IMR-90 (cell line): ENCODE results near the gene ZNF497. TPM values are rescaled to one million over a fixed set of nuclear protein-coding genes. Genes with fewer than 3 reads are reported as not detected.
"Not testable (repeated sequence)": the region's sequence is repeated elsewhere in the genome, so short reads cannot be mapped to it uniquely, and the experiment has no call there.

ENCODE experiments used
- ATAC-seq: fragments of 200-7000 bp; cut with Tn5 transposase; 2 replicates; pipeline ENCODE4 v1.9.1; 2020; ENCODE audit warnings: low read depth, mild to moderate bottlenecking, moderate library complexity
- BruUV-seq: library from RNA; stranded (reverse); fragments of 400-500 nt; replicated peaks from 2 replicates; lab custom pipeline; 2021; lab: Mats Ljungman, UMichigan
- CTCF ChIA-PET: fragments of 300-600 bp; formaldehyde crosslinking; extraction: SDS; loops from one replicate; lab custom pipeline; 2021; ENCODE audit warnings: antibody characterized with exemption; lab: Yijun Ruan, JAX
- POLR2A ChIA-PET: fragments of 300-600 bp; sonication (Branson Sonifier 250); formaldehyde crosslinking; loops from one replicate; lab custom pipeline; 2022; ENCODE audit warnings: antibody characterized with exemption; ENCODE audit not compliant: unreplicated experiment; lab: Charles Lee
- DNase-seq: peaks from one replicate; pipeline ENCODE4 v3.0.0; 2013
- H2AFZ ChIP-seq: replicated peaks from 2 replicates; pipeline ENCODE3; 2013; ENCODE audit warnings: low read length, mild to moderate bottlenecking; ENCODE audit not compliant: poor library complexity
- H2AK5ac ChIP-seq: 2 replicates; pipeline ENCODE4 v1.6.1; 2013; ENCODE audit warnings: low read depth, low read length, inconsistent platforms
- H2AK9ac ChIP-seq: replicated peaks from 2 replicates; pipeline ENCODE3; 2013; ENCODE audit warnings: mild to moderate bottlenecking, low read depth, low read length, moderate library complexity; ENCODE audit not compliant: poor library complexity
- H2BK120ac ChIP-seq: 2 replicates; pipeline ENCODE4 v1.6.1; 2013; ENCODE audit warnings: low read depth, low read length, inconsistent platforms
- H2BK15ac ChIP-seq: 3 replicates; pipeline ENCODE4 v1.6.1; 2013; ENCODE audit warnings: low read depth, low read length, inconsistent platforms
- H2BK20ac ChIP-seq: 2 replicates; pipeline ENCODE4 v1.6.1; 2013; ENCODE audit warnings: low read depth, mild to moderate bottlenecking, inconsistent platforms, low read length, moderate library complexity
- H2BK5ac ChIP-seq: 2 replicates; pipeline ENCODE4 v1.6.1; 2013; ENCODE audit warnings: mild to moderate bottlenecking, low read depth, low read length, inconsistent platforms; ENCODE audit not compliant: poor library complexity, severe bottlenecking
- H3K14ac ChIP-seq: replicated peaks from 2 replicates; pipeline ENCODE4 v1.6.1; 2013; ENCODE audit warnings: low read depth, low read length, inconsistent platforms
- H3K18ac ChIP-seq: 2 replicates; pipeline ENCODE4 v1.6.1; 2013; ENCODE audit warnings: low read depth, low read length, control low read depth
- H3K23ac ChIP-seq: 2 replicates; pipeline ENCODE4 v1.6.1; 2013; ENCODE audit warnings: low read depth, low read length, inconsistent platforms
- H3K27ac ChIP-seq: 2 replicates; pipeline ENCODE4 v1.5.1; 2013; ENCODE audit warnings: mild to moderate bottlenecking, control low read depth, low read length; ENCODE audit not compliant: insufficient read depth
- H3K27me3 ChIP-seq: 2 replicates; pipeline ENCODE4 v1.6.1; 2013; ENCODE audit warnings: low read length; ENCODE audit not compliant: control insufficient read depth, insufficient read depth
- H3K36me3 ChIP-seq: 2 replicates; pipeline ENCODE4 v1.6.1; 2013; ENCODE audit warnings: low read length, mixed read lengths; ENCODE audit not compliant: control insufficient read depth, insufficient read depth
- H3K4ac ChIP-seq: 2 replicates; pipeline ENCODE4 v1.6.1; 2013; ENCODE audit warnings: low read depth, low read length, inconsistent platforms
- H3K4me1 ChIP-seq: 2 replicates; pipeline ENCODE4 v1.6.1; 2013; ENCODE audit warnings: low read length, mixed read lengths; ENCODE audit not compliant: control insufficient read depth, insufficient read depth
- H3K4me2 ChIP-seq: 2 replicates; pipeline ENCODE4 v1.6.1; 2013; ENCODE audit warnings: low read depth, mild to moderate bottlenecking, control low read depth, low read length, moderate library complexity
- H3K4me3 ChIP-seq: 2 replicates; pipeline ENCODE4 v1.5.1; 2013; ENCODE audit warnings: low read depth, mild to moderate bottlenecking, control low read depth, low read length, moderate library complexity; ENCODE audit not compliant: insufficient read depth
- H3K56ac ChIP-seq: 2 replicates; pipeline ENCODE4 v1.6.1; 2013; ENCODE audit warnings: low read length, inconsistent platforms; ENCODE audit not compliant: insufficient read depth; ENCODE audit errors: extremely low read depth
- H3K79me1 ChIP-seq, 2 experiments: 2 replicates each; pipeline ENCODE4 v1.6.1; 2013; ENCODE audit warnings: low read length in 2 of 2, inconsistent platforms in 1 of 2, low read depth in 1 of 2
- H3K9ac ChIP-seq: 2 replicates; pipeline ENCODE4 v1.6.1; 2013; ENCODE audit warnings: low read depth, low read length, control low read depth
- H3K9me1 ChIP-seq: 2 replicates; pipeline ENCODE4 v1.6.1; 2013; ENCODE audit warnings: low read length, inconsistent platforms; ENCODE audit not compliant: insufficient read depth
- H3K9me3 ChIP-seq: 2 replicates; pipeline ENCODE4 v1.6.1; 2013; ENCODE audit warnings: low read length; ENCODE audit not compliant: control insufficient read depth, insufficient read depth
- H4K20me1 ChIP-seq: 2 replicates; pipeline ENCODE4 v1.6.1; 2013; ENCODE audit warnings: low read length, inconsistent platforms; ENCODE audit not compliant: insufficient read depth
- H4K5ac ChIP-seq: 2 replicates; pipeline ENCODE4 v1.6.1; 2013; ENCODE audit warnings: mild to moderate bottlenecking, low read depth, low read length, control low read depth
- H4K8ac ChIP-seq, 2 experiments: 2 replicates each; pipeline ENCODE4 v1.6.1; 2013; ENCODE audit warnings: low read depth in 2 of 2, low read length in 2 of 2, control low read depth in 1 of 2, inconsistent platforms in 1 of 2
- H4K91ac ChIP-seq: 2 replicates; pipeline ENCODE4 v1.6.1; 2013; ENCODE audit warnings: low read depth, low read length, inconsistent platforms; ENCODE audit not compliant: insufficient read depth
- WGBS, 2 experiments: methylation state at CpG; one replicate each; pipeline versions ENCODE4 v1.1.5 to v1.1.7; 2013; ENCODE audit warnings: missing lambda C conversion rate in 2 of 2; ENCODE audit not compliant: insufficient read length in 1 of 2; ENCODE audit errors: extremely low coverage in 2 of 2; 5-methylcytosine and 5-hydroxymethylcytosine counted together
- dilution Hi-C: fragments of 300-500 bp; cut with HindIII; formaldehyde crosslinking; loops from one replicate; pipeline ENCODE4 v1.14.3; 2018; ENCODE audit warnings: low sequenced_read_pairs; ENCODE audit not compliant: unreplicated experiment
- in situ Hi-C: fragments of 300-500 bp; cut with MboI; formaldehyde crosslinking; loops from 3 replicates; pipeline ENCODE4 v1.14.3; 2019; ENCODE audit warnings: low sequenced_read_pairs, inconsistent platforms, mixed read lengths
- intact Hi-C: fragments of 100-400 bp; cut with micrococcal nuclease; formaldehyde crosslinking; loops from 2 replicates; pipeline ENCODE4 v1.10.0; 2022
- polyA plus RNA-seq, 3 experiments: library from polyadenylated mRNA; depleted of rRNA; stranded (reverse); fragments of >200 nt; gene quantifications; 2 replicates each; pipeline ENCODE4 v1.2.3, GENCODE V29; 2012; ENCODE audit warnings: low replicate concordance in 1 of 3
- total RNA-seq: library from RNA; depleted of rRNA; stranded (reverse); fragments of >200 nt; gene quantifications from 2 replicates; pipeline ENCODE4 v1.2.3, GENCODE V29; 2012

Gene ZNF497
- total and polyA plus RNA-seq, 2 of the 4 experiments (the other 2 are of a cell fraction), result 0.18 to 0.24 TPM

GRCh38 chr19:58376724-58377123 lies 14.2 kb upstream of the ZNF497 start:
- H3K9me3 ChIP-seq, BruUV-seq, H3K14ac ChIP-seq, H3K4ac ChIP-seq, H2BK15ac ChIP-seq, H3K36me3 ChIP-seq, CTCF ChIA-PET, H3K56ac ChIP-seq, intact Hi-C loops, H3K27me3 ChIP-seq, in situ Hi-C loops, H3K4me2 ChIP-seq, POLR2A ChIA-PET, H3K4me3 ChIP-seq, H2AK9ac ChIP-seq, H3K27ac ChIP-seq, H4K5ac ChIP-seq, H4K91ac ChIP-seq, H4K20me1 ChIP-seq, H3K18ac ChIP-seq, H3K9ac ChIP-seq, H3K23ac ChIP-seq, dilution Hi-C loops, H2AK5ac ChIP-seq, DNase-seq, H2BK5ac ChIP-seq, H3K4me1 ChIP-seq, H2AFZ ChIP-seq, H2BK20ac ChIP-seq, H4K8ac ChIP-seq, H2BK120ac ChIP-seq, ATAC-seq: not testable (repeated sequence)
- 100% methylated on average over 1 of the region's 7 CpGs; no CpG with 5 or more reads in 1 of the 2 experiments for WGBS, 2 experiments
- peaks cover 9 to 20% of the 10 kb centered on the region in 2 experiments; a peak in 3 of 4 replicates for H3K79me1 ChIP-seq
- peaks cover 16% of the 10 kb centered on the region for H3K9me1 ChIP-seq
